Heart left ventricle (tissue), 16 donors: ENCODE data around the gene EXOC1L. TPM values are rescaled to one million over a fixed set of nuclear protein-coding genes. Genes with fewer than 3 reads are reported as not detected.

Source experiments
- ATAC-seq, 4 donors: fragments of 200-7000 bp; cut with Tn5 transposase; one replicate each; pipeline ENCODE4 v1.9.1; 2020 to 2022; ENCODE audit warnings: moderate library complexity in 4 of 4, mild to moderate bottlenecking in 3 of 4, moderate number of reproducible peaks in 1 of 4
- DNase-seq, 5 donors: peaks; one replicate each; pipeline ENCODE4 v3.0.0-alpha.2; 2020
- H3K27ac ChIP-seq, 12 donors: fragments of 200-600 bp; sonication (generic) in 4 of 12; one replicate each; pipeline versions ENCODE4 v1.5.0 to v1.8.0; 2016 to 2022; ENCODE audit warnings: mild to moderate bottlenecking in 2 of 12
- H3K27me3 ChIP-seq, 9 donors: fragments of 200-600 bp; sonication (generic) in 2 of 9; one replicate each; pipeline versions ENCODE4 v1.5.1 to v1.8.0; 2016 to 2022; ENCODE audit warnings: mild to moderate bottlenecking in 3 of 9
- H3K36me3 ChIP-seq, 9 donors: fragments of 200-600 bp; sonication (generic) in 2 of 9; one replicate each; pipeline versions ENCODE4 v1.5.0 to v1.8.0; 2018 to 2022; ENCODE audit warnings: mild to moderate bottlenecking in 2 of 9
- H3K4me1 ChIP-seq, 12 donors: fragments of 200-600 bp; sonication (generic) in 4 of 12; one replicate each; pipeline versions ENCODE4 v1.5.0 to v1.8.0; 2016 to 2022; ENCODE audit warnings: mild to moderate bottlenecking in 3 of 12
- H3K4me3 ChIP-seq, 12 donors: fragments of 200-600 bp; sonication (generic) in 4 of 12; one replicate each; pipeline versions ENCODE4 v1.5.0 to v1.8.0; 2017 to 2022; ENCODE audit warnings: mild to moderate bottlenecking in 9 of 12, moderate library complexity in 4 of 12
- H3K9me3 ChIP-seq, 12 donors: fragments of 200-600 bp; sonication (generic) in 4 of 12; one replicate each; pipeline versions ENCODE4 v1.5.0 to v1.8.0; 2016 to 2022; ENCODE audit warnings: mild to moderate bottlenecking in 1 of 12
- POLR2A ChIP-seq, 2 donors: fragments of 450-650 bp; IDR thresholded peaks; one replicate each; pipeline ENCODE4 v1.6.1; 2017; ENCODE audit warnings: antibody characterized with exemption in 2 of 2, mild to moderate bottlenecking in 2 of 2, moderate library complexity in 2 of 2
- WGBS, 4 donors: extraction: QIAGEN DNeasy Blood & Tissue Kit in 2 of 4; methylation state at CpG; one replicate each; pipeline versions ENCODE4 v1.1.5 to v1.1.7; 2013 to 2018; 5-methylcytosine and 5-hydroxymethylcytosine counted together
- intact Hi-C, 10 donors: fragments of 100-400 bp; cut with DNase I; formaldehyde crosslinking; loops; one replicate each; pipeline versions ENCODE4 v1.11.1 to v1.14.2; 2022
- polyA plus RNA-seq, 2 donors: library from polyadenylated mRNA; stranded (reverse); fragments of 200-250 nt; gene quantifications; one replicate each; pipeline ENCODE4 v1.2.3, GENCODE V29; 2013
- total RNA-seq, 9 donors: library from RNA; depleted of rRNA in 2 of 9; stranded (reverse); fragments of >200 nt in 2 of 9; fragmentation: NEBNext Ultra II Directional in 3 of 9; extraction: Animal tissue kit (Norgen Biotek cat#: 25700) in 3 of 9; gene quantifications; one replicate each; pipeline versions ENCODE4 v1.1.0 to v1.2.4, GENCODE V29; 2016 to 2023
- TF ChIP-seq, protein P1 (sequence below), 12 donors: fragments of 200-600 bp; sonication (generic) in 4 of 12; IDR thresholded peaks; one replicate each; pipeline versions ENCODE4 v1.5.0 to v1.8.0; 2018 to 2022; ENCODE audit warnings: antibody characterized with exemption in 12 of 12, mild to moderate bottlenecking in 5 of 12
- donor health status: ischemic (EF 13 %, LVEDD 7.1; RV severe dilation, severe dysfunction).
- donor health status: healthy with polysubstance abuse.
- donor health status: DM: no; HTN: yes; CAD: no.
- donor health status: DM: no; HTN: no; CAD: no.
- donor health status: ischemic (EF 25% LVEDD 6.9; RV normal size, moderate dysfunction).
- donor health status: ischemic (EF 25% LVEDD 5.7; RV mildly dilated, moderate dysfunction).
- donor health status: healthy.
- donor health status: DM: yes; HTN: yes; CAD: no.
- donor health status: ischemic (EF 35%, LVEDD 5.7; RV mildly dilated, moderate dysfunction).
- donor health status: nonischemic (EF 11% LVEDD 7.7; RV severe dilation, severe dysfunction).
- donor health status: DM: yes; HTN: yes; CAD: no.
- donor health status: PGD.
- donor health status: ischemic (EF 29% LVEDD 5.4; RV normal size, mild dysfunction).
- donor health status: nonischemic (EF 23%, LVEDD 6.1; RV moderate dilation, normal function).

EXOC1L gene
- total and polyA plus RNA-seq, 11 donors = not detected

DNA sequence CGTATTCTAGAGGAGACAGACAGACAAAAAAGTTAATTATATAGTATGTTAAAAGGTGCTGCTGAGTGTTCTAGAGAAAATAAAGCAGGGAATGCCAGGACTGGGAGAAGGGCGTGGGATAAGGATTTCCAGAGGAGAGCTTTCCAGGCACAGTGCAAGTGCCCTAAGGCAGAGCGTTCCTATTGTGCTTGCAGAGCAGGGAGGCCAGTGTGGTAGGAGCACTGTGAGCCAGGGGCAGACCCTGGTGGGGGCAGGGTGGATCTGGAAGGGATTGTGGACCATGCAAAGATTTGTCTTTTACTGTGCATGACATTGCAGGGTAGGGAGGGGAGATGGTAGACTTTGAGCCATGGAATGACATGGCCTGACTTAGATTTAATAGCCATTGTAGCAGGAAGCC lies 59.6 kb downstream of the EXOC1L start:
- peaks cover 0 to 8% (median 0%) of the 10 kb centered on the region in 12 donors for H3K4me1 ChIP-seq
- intact Hi-C loops = loop anchor here in 2 of 10 donors (10.0 kb wide), 2 partner anchors 414 to 534 kb away; partner anchors contain the start of gene SRD5A3 (in 1 of the 2)

DNA sequence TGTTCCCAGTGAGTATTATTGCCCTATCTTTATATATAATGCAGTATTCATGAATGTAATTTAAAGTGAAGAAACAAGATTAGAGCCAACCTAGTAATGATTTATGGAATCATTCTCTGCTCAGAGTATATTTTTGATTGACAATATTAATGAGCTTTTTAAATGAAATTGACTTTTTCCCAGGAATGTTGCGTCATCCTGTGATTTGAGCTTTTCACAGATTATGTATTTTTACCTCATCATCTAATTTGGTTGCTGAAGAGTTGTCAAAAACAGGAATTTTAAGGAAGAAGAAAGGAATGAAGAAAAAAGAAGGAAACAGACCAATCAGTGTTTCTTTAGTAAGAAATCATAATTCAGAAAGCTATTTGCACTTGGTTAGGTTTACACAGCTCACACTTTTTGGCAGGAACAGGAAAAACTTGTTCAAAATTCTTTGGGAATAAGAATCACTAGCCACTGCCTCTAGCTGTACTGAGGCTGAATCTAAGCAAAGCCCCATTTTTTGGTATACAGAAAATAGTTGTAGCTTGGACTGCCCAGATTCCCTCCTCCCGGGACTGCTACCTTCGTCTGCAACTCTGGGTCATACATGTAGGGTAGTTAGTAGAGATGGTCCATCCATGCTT lies 61.2 kb downstream of the EXOC1L start:
- Histone ChIP-seq H3K4me1 (peaks cover 0 to 8% (median 0%) of the 10 kb centered on the region in 12 donors), H3K36me3 (peaks cover 0 to 91% (median 69%) of the 10 kb centered on the region in 9 donors), H3K9me3 (no peaks in the 10 kb centered on the region), H3K27ac (no peak overlapping the region), H3K4me3 (no peak overlapping the region), H3K27me3 (no peaks in the 10 kb centered on the region)
- DNase-seq = no peak
- TF ChIP-seq, protein P1, sequence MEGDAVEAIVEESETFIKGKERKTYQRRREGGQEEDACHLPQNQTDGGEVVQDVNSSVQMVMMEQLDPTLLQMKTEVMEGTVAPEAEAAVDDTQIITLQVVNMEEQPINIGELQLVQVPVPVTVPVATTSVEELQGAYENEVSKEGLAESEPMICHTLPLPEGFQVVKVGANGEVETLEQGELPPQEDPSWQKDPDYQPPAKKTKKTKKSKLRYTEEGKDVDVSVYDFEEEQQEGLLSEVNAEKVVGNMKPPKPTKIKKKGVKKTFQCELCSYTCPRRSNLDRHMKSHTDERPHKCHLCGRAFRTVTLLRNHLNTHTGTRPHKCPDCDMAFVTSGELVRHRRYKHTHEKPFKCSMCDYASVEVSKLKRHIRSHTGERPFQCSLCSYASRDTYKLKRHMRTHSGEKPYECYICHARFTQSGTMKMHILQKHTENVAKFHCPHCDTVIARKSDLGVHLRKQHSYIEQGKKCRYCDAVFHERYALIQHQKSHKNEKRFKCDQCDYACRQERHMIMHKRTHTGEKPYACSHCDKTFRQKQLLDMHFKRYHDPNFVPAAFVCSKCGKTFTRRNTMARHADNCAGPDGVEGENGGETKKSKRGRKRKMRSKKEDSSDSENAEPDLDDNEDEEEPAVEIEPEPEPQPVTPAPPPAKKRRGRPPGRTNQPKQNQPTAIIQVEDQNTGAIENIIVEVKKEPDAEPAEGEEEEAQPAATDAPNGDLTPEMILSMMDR (IDR thresholded peaks at IDR 0.05) = no peak
- TF ChIP-seq POLR2A (IDR thresholded peaks at IDR 0.05) = no peak
- intact Hi-C loops = loop anchor here in 1 of 10 donors (10.0 kb wide), 1 partner anchor 446 kb away; no protein-coding TSS in a partner anchor
- WGBS, 4 donors = 96 to 98% (median 96%) methylated on average over 3 of the region's 3 CpGs
- no peak for ATAC-seq

More for the DNA sequence above, 59.6 kb downstream of the EXOC1L start:
- DNase-seq (no peak), ATAC-seq (no peak)
- Histone ChIP-seq H3K27me3 (no peaks in the 10 kb centered on the region), H3K9me3 (no peaks in the 10 kb centered on the region), H3K27ac (no peak overlapping the region), H3K4me3 (no peak overlapping the region), H3K36me3 (peaks cover 0 to 92% (median 76%) of the 10 kb centered on the region in 9 donors)
- TF ChIP-seq, protein P1 (IDR thresholded peaks at IDR 0.05) = no peak
- no peak for TF ChIP-seq POLR2A (IDR thresholded peaks at IDR 0.05)
- 96 to 99% (median 97%) methylated on average over 3 of the region's 3 CpGs for WGBS, 4 donors

DNA sequence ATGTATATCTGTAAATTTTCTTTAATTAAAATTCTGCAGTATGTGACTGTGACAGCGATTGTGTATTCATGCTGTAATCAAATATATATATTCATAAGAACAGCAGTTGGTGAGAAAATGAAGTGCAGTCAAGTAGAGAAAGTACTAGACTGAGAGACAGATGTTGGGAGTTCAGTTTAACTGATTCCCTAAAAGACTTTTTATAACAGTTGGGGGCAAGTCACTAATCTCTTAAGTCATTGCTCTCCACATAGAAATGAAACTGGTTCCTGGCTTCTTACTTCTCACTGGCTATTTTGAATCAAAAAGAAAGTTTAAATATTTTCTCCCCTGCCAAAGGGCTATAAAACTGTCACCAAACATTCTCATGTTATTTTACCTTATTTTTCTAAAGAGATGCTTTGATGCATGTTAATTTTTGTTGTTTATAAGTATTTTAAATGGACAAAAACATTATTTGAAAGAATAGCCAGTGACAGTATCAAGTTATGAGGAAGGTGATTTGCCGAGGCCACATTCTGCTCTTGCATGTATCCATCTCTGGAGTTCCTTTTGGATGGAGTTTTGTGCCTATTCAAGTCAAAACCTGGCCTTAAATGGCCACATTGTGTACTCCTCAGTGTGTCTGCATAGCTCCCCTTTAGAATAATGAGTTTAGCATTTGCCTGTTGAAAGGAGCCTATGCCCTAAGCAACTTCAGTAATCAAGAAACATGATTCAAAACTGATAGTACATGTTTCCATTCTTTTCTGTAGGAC lies 64.7 kb downstream of the EXOC1L start:
- H3K36me3 ChIP-seq = peaks cover 0 to 96% (median 77%) of the 10 kb centered on the region in 9 donors
- no peaks in the 10 kb centered on the region for H3K4me1 ChIP-seq
- no peaks in the 10 kb centered on the region for H3K9me3 ChIP-seq
- H3K4me3 ChIP-seq = no peak overlapping the region
- DNase-seq = no peak
- TF ChIP-seq, protein P1 (IDR thresholded peaks at IDR 0.05) = no peak
- TF ChIP-seq POLR2A (IDR thresholded peaks at IDR 0.05) = no peak
- intact Hi-C loops = loop anchor here in 1 of 10 donors (10.0 kb wide), 1 partner anchor 449 kb away; no protein-coding TSS in a partner anchor
- H3K27me3 ChIP-seq = no peaks in the 10 kb centered on the region
- ATAC-seq = no peak
- H3K27ac ChIP-seq = no peak overlapping the region
- 89 to 94% (median 91%) methylated on average over 2 of the region's 2 CpGs for WGBS, 4 donors

DNA sequence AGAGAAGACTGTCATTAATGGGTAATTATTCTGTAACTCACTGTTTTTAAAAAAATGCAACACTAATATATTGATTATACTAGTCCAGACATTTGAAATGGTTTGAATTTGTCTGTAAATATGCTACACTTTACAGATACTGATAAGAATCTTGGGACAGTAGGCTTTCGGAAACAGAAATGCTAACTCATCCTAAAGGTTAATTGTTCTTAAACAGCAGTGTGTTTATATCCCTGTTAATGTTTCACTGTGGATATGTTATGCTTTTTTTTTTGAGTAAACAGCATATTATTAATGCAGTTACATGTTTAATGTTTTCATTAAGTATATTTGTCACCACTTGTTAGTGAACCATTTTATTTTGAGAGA lies 65.2 kb downstream of the EXOC1L start:
- intact Hi-C loops = loop anchor here in 1 of 10 donors (10.0 kb wide), 1 partner anchor 450 kb away; no protein-coding TSS in a partner anchor
- Histone ChIP-seq H3K4me3 (no peak overlapping the region), H3K9me3 (no peaks in the 10 kb centered on the region), H3K4me1 (no peaks in the 10 kb centered on the region), H3K27ac (no peak overlapping the region), H3K27me3 (no peaks in the 10 kb centered on the region), H3K36me3 (peaks cover 0 to 94% (median 77%) of the 10 kb centered on the region in 9 donors)
- DNase-seq (no peak), ATAC-seq (no peak)
- WGBS, 4 donors = 88 to 95% (median 89%) methylated on average over 1 of the region's 1 CpG
- TF ChIP-seq, protein P1 (IDR thresholded peaks at IDR 0.05) = no peak
- no peak for TF ChIP-seq POLR2A (IDR thresholded peaks at IDR 0.05)
